Stimulated activated CD8-positive, alpha-beta memory T cell treated with anti-CD3 and anti-CD28 coated beads, Interleukin-12 subunit alpha, Interleukin-12 subunit beta, amount 100 ng/mL, for 1 hour (primary cell): ENCODE data around the gene TMEM187.
A peak's percentile ranks its signal among the peaks of the same experiment; 100 is the strongest.

ENCODE experiments used
- DNase-seq: peaks from one replicate; pipeline ENCODE4 v3.0.0-alpha.2; 2020; ENCODE audit warnings: low read depth

The TMEM187 gene

GRCh38 chrX:153934762-153935325, 37.7 kb upstream of the TMEM187 start, which contains the start of gene NAA10:
Gene NAA10 (minus strand): TSS chrX:153935037. CDS start chrX:153934904, 133 bp downstream.
- no peak for DNase-seq

GRCh38 chrX:153935326-153935851, 37.2 kb upstream of the TMEM187 start:
- DNase-seq: no peak

- DNase-seq: no peak
Observed at GRCh38 chrX:153937056-153937455, 35.5 kb upstream of the TMEM187 start.

GRCh38 chrX:153938226-153938786, 34.2 kb upstream of the TMEM187 start:
- DNase-seq: no peak

- DNase-seq: no peak
Observed at GRCh38 chrX:153939573-153939972, 33.0 kb upstream of the TMEM187 start.

- DNase-seq: no peak
Observed at GRCh38 chrX:153941336-153942252, 31.0 kb upstream of the TMEM187 start.

- DNase-seq: no peak
Observed at GRCh38 chrX:153944140-153944799, 28.3 kb upstream of the TMEM187 start, which contains the start of gene RENBP. Gene RENBP (minus strand): TSS chrX:153944643. CDS start chrX:153944610, 33 bp downstream.

GRCh38 chrX:153944800-153945150, 27.8 kb upstream of the TMEM187 start:
- DNase-seq: no peak

GRCh38 chrX:153945956-153946943, 26.3 kb upstream of the TMEM187 start:
- no peak for DNase-seq

GRCh38 chrX:153947009-153947769, 25.4 kb upstream of the TMEM187 start:
- DNase-seq: peak; percentile 57

- DNase-seq: no peak
Observed at GRCh38 chrX:153948002-153948466, 24.5 kb upstream of the TMEM187 start.

GRCh38 chrX:153948847-153949805, 23.4 kb upstream of the TMEM187 start:
- DNase-seq: no peak

GRCh38 chrX:153950127-153950526, 22.4 kb upstream of the TMEM187 start:
- DNase-seq: no peak

- no peak for DNase-seq
Observed at GRCh38 chrX:153951683-153952372, 20.7 kb upstream of the TMEM187 start.

- no peak for DNase-seq
Observed at GRCh38 chrX:153952373-153953026, 20.1 kb upstream of the TMEM187 start.

- peak; percentile 57 for DNase-seq
Observed at GRCh38 chrX:153953342-153953830, 19.2 kb upstream of the TMEM187 start.

GRCh38 chrX:153953892-153954557, 18.5 kb upstream of the TMEM187 start:
- no peak for DNase-seq
